GM18907 (cell line): Measurements from ENCODE around the gene GOLT1B.

Source experiments
- ATAC-seq: cut with Tn5 transposase; IDR thresholded peaks from one replicate; pipeline ENCODE4 v1.9.1; 2021; ENCODE audit warnings: mild to moderate bottlenecking, moderate library complexity; ENCODE audit not compliant: unreplicated experiment

Gene GOLT1B

DNA sequence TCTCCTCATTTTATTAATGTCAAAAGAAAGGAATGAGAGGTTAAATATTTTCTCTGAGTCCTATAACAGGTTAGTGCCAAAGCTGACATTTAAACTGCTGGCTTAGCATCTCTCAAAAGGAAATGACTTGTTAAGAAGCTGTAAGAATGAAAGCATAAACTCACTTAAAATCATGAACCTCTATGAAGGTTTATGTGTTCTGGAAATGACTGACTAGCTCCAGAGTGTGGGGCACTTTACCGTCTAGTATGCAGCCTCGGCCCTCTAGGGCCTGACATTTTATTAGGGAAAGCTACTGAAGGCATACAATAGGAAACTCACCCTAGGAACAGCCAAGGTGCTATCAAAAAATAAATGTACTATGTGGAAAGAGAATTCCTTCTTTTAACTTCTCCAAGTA lies 59.6 kb downstream of the GOLT1B start:
- no peak for ATAC-seq

GRCh38 chr12:21562859-21563258 lies 61.3 kb downstream of the GOLT1B start:
- ATAC-seq: no peak

DNA sequence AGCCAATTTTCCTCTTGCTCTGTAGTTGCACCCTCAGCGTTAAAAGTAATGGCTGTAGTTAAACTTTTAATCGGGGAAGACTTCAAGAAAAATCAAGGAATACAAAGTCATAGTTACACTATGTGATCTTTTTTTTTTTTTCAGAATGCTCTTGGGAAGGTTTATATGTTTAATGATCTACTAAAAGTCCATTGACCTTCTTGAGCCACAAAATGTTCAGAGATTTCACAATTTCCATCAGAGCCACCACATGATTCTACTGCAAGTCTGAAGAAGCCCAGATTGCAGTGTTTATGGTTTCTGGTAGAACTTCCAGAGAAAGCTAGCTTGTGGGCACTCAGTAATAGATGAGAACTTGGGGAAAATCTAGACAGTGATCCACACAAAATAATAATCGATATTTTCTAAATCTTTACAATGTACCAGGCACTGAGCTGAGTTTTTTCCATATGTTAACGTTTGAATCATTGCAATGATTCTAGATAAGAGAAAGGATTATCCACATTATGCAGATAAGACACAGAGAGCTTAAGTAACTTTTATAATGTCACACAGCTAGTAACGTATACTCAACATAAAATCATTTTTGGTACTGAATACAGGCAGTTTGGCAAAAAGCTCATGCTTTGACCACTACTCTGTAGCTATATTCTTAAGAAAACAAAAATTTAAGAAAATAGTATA lies 64.8 kb downstream of the GOLT1B start:
- no peak for ATAC-seq

DNA sequence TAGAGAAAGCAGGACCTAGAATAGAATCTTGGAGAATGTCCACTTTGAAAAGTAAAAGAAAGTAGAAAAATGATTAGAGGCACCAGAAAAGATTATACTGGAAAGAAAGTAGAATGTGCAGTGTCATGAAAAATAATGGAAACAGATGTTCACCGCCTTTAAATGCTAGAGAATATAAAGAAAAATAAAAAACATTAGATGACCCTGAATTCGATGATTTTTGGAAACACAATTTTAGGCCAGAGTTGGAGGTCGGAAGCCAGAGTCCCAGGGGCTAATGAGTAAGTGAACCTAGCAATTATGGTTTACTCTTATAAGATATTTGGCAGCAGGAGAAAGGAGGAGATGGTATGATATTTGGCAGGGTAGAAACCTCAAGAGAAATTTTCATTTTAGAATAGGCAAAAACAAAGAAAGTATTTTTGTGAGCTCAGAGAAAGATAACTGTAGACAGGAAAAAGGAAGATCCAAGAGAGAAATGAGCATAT lies 65.4 kb downstream of the GOLT1B start:
- ATAC-seq: no peak
